NCI-H2081 treated with DMSO at 0.1 percent for 48 hours (cell line): ENCODE data around the gene U2AF2.
"Not testable (repeated sequence)": the region's sequence is repeated elsewhere in the genome, so short reads cannot be mapped to it uniquely, and the experiment has no call there.

Experiments used
- DNase-seq: peaks from one replicate; lab custom pipeline; 2025; lab: John Stamatoyannopoulos, UW

U2AF2 gene

DNA sequence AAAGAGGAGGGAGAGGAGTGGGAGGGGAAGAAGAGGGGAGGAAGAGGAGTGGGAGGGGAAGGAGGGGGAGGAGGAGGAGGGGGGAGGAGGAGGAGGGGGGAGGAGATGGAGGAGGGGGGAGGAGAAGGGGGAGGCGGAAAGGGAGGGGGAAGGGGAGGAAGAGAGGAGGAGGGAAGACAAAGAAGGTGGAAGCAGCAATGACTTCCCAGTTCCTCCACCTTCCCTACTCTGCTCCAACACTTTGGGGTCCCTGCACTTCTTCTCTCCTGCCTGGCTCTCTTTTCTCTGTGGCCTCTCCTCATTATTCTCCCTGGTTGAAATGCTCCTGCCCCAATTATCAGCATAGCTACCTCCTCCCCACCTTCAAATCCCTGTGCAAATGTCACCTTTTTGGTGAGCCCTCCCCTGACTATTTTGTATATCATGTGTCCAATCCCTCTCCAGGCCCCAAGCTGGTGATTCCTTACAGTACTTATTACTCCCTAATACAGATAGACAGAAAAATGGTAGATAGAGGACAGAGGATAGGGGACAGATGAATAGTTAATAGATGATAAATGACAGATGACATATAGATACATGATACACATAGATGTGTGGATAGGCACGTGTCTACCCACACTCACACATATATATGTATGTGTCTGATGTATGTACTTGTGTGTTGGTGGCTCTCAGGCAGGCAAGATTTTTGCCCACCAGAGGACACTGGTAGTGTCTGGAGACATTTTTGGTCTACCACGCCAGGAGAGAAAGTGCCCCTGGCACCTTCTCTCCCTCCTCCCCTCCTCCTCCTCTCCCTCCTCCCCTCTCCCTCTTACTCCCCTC lies 58.2 kb downstream of the U2AF2 start:
- no peak for DNase-seq

DNA sequence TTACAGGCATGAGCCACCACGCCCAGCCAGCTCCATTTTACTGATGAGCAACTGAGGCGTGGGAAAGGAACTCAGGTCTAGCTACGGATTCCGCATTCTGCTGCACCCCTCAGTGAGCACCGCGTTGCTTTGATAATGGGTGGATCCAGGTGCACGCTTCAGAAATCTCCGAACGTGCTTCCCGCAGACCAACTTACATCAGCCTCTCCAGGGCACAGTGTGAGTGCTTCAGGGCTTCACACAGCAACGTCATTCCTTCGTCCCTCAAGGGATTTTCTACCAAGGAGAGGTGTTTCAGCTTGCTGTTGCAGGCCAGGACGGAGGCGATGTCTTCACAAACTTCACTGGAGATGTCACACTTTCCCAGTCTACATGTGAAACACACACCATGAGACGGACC lies 61.7 kb downstream of the U2AF2 start:
- DNase-seq, result no peak

DNA sequence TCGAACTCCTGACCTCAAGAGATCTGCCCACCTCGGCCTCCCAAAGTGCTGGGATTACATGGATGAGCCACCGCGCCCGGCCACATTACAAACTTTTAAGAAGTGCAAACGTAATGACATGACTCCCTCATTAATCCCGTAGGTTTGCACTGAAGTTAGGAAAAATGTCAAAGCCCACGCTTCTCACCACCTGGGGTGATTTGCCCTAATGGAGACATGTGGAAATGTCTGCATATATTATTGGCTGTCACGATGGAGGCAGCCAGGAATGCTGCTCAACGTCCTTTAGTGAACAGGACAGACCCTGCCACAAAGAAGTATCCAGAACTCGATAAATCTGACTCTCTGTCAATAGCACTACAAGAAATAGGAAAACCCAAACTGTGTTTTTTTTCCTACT lies 62.4 kb downstream of the U2AF2 start:
- DNase-seq, result no peak

DNA sequence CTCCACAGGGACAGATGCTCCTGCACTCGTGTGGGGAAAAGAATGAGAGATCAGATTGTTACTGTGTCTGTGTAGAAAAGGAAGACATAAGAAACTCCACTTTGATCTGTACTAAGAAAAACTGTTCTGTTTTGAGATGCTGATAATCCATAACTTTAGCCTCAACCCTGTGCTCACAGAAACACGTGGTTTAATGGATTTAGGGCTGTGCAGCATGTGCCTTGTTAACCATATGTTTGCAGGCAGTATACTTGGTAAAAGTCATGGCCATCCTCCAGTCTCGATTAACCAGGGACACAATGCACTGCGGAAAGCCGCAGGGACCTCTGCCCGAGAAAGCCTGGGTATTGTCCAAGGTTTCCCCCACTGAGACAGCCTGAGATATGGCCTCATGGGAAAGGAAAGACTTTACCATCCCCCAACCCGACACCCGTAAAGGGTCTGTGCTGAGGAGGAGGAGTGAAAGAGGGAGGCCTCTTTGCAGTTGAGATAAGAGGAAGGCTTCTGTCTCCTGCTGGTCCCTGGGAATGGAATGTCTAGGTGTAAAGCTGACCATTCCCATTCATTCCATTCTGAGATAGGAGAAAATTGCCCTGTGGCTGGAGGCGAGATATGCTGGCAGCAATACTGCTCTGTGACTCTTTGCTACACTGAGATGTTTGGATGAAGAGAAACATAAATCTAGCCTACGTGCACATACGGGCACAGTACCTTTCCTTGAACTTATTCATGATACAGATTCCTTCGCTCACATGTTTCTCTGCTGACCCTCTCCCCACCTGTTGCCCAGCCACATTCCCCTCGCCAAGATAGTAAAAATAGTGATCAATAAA lies 63.3 kb downstream of the U2AF2 start:
- DNase-seq, result not testable (repeated sequence)

- no peak for DNase-seq
Observed at GRCh38 chr19:55720214-55720746, 65.4 kb downstream of the U2AF2 start.

DNA sequence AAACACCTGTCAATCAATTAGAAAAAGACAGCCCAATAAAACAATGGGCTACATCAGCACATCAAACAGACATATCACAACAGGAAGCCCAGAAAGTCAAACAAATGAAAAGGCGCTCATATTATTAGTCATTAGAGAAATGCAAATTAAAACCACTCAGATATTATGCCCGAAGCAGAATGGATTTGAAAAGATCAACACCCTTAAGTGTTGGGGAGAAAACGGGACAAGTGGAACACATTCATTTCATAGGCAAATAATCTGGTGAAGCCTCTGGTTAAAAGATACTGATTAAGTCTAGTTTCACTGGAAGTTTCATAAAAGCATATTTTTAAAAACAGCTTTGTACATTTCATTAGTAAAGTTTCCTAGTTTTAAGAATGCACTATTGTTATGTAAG lies 66.0 kb downstream of the U2AF2 start:
- DNase-seq, result no peak

DNA sequence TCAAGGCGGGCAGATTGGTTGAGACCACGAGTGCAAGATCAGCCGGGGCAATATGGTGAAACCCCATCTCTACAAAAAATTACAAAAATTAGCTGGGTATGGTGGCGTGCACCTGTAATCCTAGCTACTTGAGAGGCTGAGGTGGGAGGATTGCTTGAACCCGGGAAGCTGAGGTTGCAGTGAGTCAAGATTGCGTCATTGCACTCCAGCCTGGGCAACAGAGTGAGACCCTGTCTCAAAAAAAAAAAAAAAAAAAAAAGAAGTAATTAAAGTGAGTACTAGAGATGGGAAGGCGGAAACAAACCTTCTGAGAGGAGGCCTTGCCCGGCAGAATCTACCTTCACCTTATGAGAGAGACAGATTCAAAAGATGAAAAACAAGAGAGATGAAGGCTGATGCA lies 68.7 kb downstream of the U2AF2 start:
- DNase-seq, result no peak
